ENCODE measurements around the gene CCL5. TPM values are rescaled to one million over a fixed set of nuclear protein-coding genes. Genes with fewer than 3 reads are reported as not detected.

Gene CCL5
- total and polyA plus RNA-seq, 4 donors = 3.2 to 15.3 (median 10.7) TPM

- DNase-seq = no peak
- TF ChIP-seq CTCF (IDR thresholded peaks at IDR 0.05; ENCODE audit: control extremely low read depth, extremely low read depth) = no peak
- no peaks in the 10 kb centered on the region for H3K9me3 ChIP-seq (ENCODE audit: control insufficient read depth in 4 of 4, insufficient read depth in 3 of 4, low read length in 3 of 4)
- ATAC-seq (ENCODE audit: insufficient read depth, low FRiP score) = no peak
- no peak overlapping the region for H3K9ac ChIP-seq (ENCODE audit: insufficient read depth in 1 of 2, low read length in 2 of 2)
- H3K27me3 ChIP-seq (ENCODE audit: control insufficient read depth in 3 of 3, insufficient read depth in 3 of 3, low read length in 2 of 3) = no peaks in the 10 kb centered on the region
- H3K27ac ChIP-seq (ENCODE audit: low read depth in 1 of 2, low read length in 1 of 2) = no peak overlapping the region
- 70 to 81% methylated on average over 5 of the region's 5 CpGs for WGBS, 2 donors
- H3K4me1 ChIP-seq (ENCODE audit: control insufficient read depth in 5 of 5, insufficient read depth in 5 of 5, low read length in 5 of 5) = no peaks in the 10 kb centered on the region
- H3K36me3 ChIP-seq (ENCODE audit: control insufficient read depth in 4 of 4, insufficient read depth in 4 of 4, low read length in 4 of 4) = no peaks in the 10 kb centered on the region
- H3K4me3 ChIP-seq = no peak overlapping the region
Measured at GRCh38 chr17:35903451-35903850, 23.3 kb upstream of the CCL5 start.

- Histone ChIP-seq H3K9me3 (ENCODE audit: control insufficient read depth in 4 of 4, insufficient read depth in 3 of 4, low read length in 3 of 4) (no peaks in the 10 kb centered on the region), H3K4me1 (ENCODE audit: control insufficient read depth in 5 of 5, insufficient read depth in 5 of 5, low read length in 5 of 5) (no peaks in the 10 kb centered on the region), H3K9ac (ENCODE audit: insufficient read depth in 1 of 2, low read length in 2 of 2) (no peak overlapping the region), H3K36me3 (ENCODE audit: control insufficient read depth in 4 of 4, insufficient read depth in 4 of 4, low read length in 4 of 4) (no peaks in the 10 kb centered on the region), H3K27ac (ENCODE audit: low read depth in 1 of 2, low read length in 1 of 2) (no peak overlapping the region), H3K4me3 (no peak overlapping the region), H3K27me3 (ENCODE audit: control insufficient read depth in 3 of 3, insufficient read depth in 3 of 3, low read length in 2 of 3) (no peaks in the 10 kb centered on the region)
- no peak for TF ChIP-seq CTCF (IDR thresholded peaks at IDR 0.05; ENCODE audit: control extremely low read depth, extremely low read depth)
- WGBS, 2 donors = 81 to 94% methylated on average over 9 of the region's 9 CpGs
- ATAC-seq (ENCODE audit: insufficient read depth, low FRiP score) = no peak
- DNase-seq = no peak
Measured at GRCh38 chr17:35901631-35902175, 21.5 kb upstream of the CCL5 start.

- DNase-seq = no peak
- Histone ChIP-seq H3K27me3 (ENCODE audit: control insufficient read depth in 3 of 3, insufficient read depth in 3 of 3, low read length in 2 of 3) (no peaks in the 10 kb centered on the region), H3K36me3 (ENCODE audit: control insufficient read depth in 4 of 4, insufficient read depth in 4 of 4, low read length in 4 of 4) (no peaks in the 10 kb centered on the region), H3K9me3 (ENCODE audit: control insufficient read depth in 4 of 4, insufficient read depth in 3 of 4, low read length in 3 of 4) (no peaks in the 10 kb centered on the region), H3K4me1 (ENCODE audit: control insufficient read depth in 5 of 5, insufficient read depth in 5 of 5, low read length in 5 of 5) (no peaks in the 10 kb centered on the region), H3K4me3 (no peak overlapping the region), H3K27ac (ENCODE audit: low read depth in 1 of 2, low read length in 1 of 2) (no peak overlapping the region), H3K9ac (ENCODE audit: insufficient read depth in 1 of 2, low read length in 2 of 2) (no peak overlapping the region)
- TF ChIP-seq CTCF (IDR thresholded peaks at IDR 0.05; ENCODE audit: control extremely low read depth, extremely low read depth) = no peak
- ATAC-seq (ENCODE audit: insufficient read depth, low FRiP score) = no peak
- 70 to 84% methylated on average over 11 of the region's 11 CpGs for WGBS, 2 donors
Measured at GRCh38 chr17:35900708-35901480, 20.7 kb upstream of the CCL5 start.

All from lung (tissue), 12 donors.